ENCODE measurements around the gene XXYLT1.

Gene XXYLT1

DNA sequence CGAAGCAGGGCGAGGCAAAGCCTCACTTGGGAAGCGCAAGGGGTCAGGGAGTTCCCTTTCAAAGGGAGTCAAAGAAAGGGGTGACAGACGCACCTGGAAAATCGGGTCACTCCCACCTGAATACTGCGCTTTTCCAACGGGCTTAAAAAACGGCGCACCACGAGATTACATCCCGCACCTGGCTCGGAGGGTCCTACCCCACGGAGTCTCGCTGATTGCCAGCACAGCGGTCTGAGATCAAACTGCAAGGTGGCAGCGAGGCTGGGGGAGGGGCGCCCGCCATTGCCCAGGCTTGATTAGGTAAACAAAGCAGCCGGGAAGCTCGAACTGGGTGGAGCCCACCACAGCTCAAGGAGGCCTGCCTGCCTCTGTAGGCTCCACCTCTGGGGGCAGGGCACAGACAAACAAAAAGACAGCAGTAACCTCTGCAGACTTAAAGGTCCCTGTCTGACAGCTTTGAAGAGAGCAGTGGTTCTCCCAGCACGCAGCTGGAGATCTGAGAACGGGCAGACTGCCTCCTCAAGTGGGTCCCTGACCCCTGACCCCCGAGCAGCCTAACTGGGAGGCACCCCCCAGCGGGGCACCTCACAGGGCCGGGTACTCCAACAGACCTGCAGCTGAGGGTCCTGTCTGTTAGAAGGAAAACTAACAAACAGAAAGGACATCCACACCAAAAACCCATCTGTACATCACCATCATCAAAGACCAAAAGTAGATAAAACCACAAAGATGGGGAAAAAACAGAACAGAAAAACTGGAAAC, 182.9 kb downstream of the XXYLT1 start:
- DNase-seq, result peak; percentile 20

- no peak for DNase-seq
Observed at GRCh38 chr3:195087328-195087727, 183.6 kb downstream of the XXYLT1 start.

DNA sequence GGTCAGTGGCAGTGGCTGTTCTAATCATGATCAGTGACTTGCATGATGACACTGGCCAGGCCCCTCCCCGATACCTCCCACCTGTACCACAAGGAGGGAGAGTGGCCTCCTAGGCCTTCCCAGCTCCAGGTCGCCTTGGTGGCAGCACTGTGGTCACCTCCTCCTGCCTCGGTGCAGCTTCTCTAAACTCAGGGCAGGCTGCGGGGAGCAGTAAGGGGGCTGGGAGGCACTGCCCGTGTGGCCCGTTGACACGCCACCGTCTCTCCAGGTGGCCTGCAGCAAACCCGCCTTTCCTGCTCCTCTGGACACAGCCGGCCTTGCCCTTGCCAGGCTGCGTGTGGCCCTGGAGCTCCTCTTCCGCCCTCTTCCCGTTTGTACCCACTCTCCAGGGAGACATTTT, 184.1 kb downstream of the XXYLT1 start:
- DNase-seq, result no peak

GRCh38 chr3:195086341-195086740, 184.6 kb downstream of the XXYLT1 start:
- DNase-seq, result no peak

DNA sequence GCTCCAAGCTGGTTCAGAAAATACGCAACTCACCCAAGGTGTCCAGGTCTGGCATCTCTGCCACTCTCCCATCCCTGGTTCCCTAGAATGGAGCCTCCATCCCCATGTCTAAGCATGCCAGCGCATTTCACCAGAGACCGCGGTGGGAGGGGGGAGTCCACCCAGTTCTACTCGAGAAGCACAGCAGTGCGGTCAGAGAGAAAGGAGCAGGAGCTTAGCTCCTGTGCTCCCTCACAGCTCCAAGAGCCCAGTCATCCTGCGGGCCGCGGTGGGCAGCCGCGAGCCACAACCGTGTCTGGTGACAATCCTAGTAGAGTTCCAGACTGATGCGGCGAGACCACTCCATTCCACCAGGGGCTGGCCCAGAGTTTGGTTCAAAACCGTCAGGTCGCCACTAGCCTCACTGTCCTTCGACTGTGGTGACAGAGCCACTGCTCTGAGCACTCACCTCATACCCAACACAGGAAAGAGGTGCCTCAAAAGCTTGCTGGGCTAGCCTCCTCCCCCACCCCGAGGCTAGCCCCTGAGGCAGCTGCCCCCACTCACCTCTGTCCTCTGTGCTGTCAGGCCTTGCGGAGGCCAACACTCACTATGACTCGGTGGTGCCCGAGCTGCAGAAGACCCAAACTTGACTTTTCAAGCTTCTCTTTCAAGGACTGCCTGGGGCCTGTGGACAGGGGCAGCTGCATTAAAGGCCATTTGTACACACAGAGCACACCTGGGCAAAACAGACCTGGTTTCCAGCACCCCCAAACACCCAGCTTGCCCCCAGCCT, 185.4 kb downstream of the XXYLT1 start:
- DNase-seq, result no peak

- DNase-seq, result no peak
Observed at GRCh38 chr3:195084746-195085145, 186.2 kb downstream of the XXYLT1 start.

DNA sequence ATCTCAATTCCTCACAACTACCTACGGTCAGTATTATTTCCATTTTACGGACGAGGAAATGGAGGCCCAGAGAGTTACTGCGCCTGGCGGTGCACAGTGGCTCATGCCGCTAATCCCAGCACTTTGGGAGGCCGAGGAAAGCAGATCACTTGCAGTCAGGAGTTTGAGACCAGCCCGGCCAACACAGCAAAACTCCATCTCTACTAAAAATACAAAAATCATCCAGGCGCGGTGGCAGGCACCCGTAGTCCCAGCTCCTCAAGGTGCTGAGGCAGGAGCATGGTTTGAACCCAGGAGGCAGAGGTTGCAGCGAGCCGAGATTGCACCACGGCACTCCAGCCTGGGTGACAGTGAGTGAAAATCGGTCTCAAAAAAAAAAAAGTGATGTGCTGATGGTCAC, 187.3 kb downstream of the XXYLT1 start:
- no peak for DNase-seq

GRCh38 chr3:195082811-195083210, 188.1 kb downstream of the XXYLT1 start:
- DNase-seq, result no peak

DNA sequence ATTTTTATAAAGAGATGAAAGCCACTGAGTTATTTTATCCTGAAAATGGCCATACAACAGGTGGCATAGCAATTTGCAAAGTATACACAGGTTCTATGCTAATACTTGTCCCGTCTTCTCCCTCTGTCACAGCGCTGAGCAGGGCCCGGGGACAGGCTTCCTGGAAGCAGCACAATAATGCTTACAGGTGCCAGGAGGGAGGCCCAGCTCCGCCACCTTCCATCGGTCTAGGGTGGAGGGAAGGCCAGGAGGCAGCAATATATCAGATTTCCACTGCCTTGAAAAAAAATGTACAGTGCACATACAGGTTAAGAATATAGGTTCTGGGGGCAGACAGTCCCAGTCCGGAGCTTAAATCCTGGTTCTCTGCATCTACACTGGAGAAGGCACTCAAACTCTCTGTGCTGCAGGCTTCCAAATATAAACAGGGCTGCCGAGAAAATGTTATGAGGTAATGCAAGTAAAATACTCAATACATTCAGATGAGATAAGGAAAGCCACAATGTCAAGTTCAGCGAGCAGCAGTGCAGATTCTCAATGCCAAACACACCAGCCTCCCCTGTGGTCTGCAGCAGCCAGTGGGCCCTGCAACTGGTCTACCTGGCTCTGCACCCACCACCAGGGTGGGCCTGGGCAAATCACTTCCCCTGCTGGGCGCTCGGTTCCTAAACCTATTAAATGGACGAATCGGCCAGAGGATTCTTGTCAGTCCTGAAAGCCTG, 189.6 kb downstream of the XXYLT1 start:
- DNase-seq, result peak; percentile 98

GRCh38 chr3:195080571-195081151, 190.3 kb downstream of the XXYLT1 start:
- DNase-seq, result peak; percentile 79

GRCh38 chr3:195080125-195080524, 190.8 kb downstream of the XXYLT1 start:
- peak; percentile 63 for DNase-seq

- DNase-seq, result peak; percentile 74
Observed at GRCh38 chr3:195079636-195080035, 191.3 kb downstream of the XXYLT1 start.

DNA sequence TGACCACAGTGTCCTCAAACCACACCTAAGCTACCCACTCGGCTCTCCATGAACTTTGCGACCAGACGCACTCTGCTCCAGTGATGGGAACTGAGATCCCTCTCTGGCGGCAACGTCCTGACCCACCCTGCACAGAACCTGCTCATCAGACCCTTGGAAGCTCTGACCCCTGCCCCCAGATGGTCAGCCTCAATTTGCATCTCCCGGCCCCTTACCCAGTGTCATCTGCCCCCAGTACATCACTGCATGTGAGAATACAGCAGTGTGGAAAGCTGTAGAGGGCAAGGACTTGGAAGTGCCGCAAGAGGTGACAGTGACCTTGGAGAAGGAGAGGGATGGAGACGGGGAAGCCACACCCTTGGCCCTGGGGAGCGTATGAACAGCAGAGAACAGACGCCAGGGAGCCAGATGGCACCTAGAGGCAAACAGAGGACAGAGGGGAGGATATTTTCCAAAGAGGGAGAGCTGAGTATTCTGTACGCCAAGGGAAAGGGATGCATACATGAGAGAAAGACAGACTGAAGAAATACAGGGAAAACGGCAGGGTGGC, 192.0 kb downstream of the XXYLT1 start:
- peak; percentile 97 for DNase-seq

- DNase-seq, result peak; percentile 72
Observed at GRCh38 chr3:195077611-195078540, 193.1 kb downstream of the XXYLT1 start.

DNA sequence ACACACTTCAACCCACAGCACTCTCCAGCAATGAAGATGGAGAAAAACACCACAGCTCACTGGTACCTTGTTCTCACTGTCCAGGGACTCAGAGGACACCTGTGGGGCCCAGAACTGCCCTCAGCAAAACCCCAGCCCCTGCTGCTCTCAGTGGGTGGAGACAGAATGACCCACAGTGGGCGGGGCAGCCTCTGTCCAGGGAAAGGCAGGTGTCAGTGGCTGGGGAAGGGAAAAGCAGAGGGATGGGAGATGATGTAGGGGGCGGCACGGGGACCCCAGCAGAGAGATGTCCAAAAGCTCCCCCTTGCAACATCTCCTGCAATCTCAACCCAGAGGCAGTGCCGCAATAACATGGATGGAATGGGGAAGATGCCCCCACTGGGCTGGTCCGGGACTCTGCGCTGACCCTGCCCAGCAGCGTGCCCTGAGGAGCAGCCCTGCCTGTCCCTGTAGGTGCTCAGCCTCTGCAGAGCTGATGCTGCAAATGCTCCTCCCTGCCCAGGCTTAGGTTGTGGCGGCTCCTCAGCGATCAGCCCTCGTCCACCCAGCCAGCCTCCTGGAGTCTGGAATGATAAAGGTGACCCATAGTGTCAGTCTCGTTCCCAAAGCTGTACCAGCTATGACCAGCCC, 193.9 kb downstream of the XXYLT1 start:
- no peak for DNase-seq

GRCh38 chr3:195075941-195076875, 194.8 kb downstream of the XXYLT1 start:
- DNase-seq, result peak; percentile 61

DNA sequence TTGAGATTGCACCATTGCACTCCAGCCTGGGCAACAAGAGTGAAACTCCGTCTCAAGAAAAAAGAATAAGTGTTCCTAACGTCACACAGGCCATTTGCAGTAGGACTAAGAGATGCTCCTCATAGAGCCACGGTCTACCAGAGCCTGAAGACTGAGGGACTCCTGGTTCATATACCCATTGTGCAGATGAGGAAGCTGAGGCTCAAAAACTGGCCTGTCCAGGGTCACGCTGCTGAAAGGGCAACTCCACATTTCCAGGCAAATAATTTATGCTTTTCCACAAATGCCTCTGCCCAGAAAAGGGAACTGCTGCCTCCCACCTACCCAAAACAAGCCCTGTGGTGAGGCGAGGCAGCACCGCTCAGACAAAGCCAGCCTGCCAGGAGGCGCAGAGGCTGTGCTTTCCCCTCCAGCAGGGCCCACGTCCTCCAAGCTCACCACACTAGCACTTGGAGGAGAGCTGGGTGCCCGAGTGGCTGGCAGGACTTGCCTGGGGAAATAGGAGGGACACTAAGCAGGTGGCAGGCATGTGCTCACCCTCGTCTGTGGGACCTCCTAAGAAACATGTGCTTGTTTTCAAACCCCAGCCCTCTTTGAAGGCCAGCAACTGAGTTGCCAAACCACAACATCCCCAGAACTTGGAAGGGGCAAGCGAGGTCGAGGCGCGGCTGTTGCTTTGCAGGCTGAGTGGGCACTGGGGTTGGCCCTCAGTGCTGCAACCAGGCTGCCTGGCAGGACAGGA, 195.6 kb downstream of the XXYLT1 start:
- no peak for DNase-seq

DNA sequence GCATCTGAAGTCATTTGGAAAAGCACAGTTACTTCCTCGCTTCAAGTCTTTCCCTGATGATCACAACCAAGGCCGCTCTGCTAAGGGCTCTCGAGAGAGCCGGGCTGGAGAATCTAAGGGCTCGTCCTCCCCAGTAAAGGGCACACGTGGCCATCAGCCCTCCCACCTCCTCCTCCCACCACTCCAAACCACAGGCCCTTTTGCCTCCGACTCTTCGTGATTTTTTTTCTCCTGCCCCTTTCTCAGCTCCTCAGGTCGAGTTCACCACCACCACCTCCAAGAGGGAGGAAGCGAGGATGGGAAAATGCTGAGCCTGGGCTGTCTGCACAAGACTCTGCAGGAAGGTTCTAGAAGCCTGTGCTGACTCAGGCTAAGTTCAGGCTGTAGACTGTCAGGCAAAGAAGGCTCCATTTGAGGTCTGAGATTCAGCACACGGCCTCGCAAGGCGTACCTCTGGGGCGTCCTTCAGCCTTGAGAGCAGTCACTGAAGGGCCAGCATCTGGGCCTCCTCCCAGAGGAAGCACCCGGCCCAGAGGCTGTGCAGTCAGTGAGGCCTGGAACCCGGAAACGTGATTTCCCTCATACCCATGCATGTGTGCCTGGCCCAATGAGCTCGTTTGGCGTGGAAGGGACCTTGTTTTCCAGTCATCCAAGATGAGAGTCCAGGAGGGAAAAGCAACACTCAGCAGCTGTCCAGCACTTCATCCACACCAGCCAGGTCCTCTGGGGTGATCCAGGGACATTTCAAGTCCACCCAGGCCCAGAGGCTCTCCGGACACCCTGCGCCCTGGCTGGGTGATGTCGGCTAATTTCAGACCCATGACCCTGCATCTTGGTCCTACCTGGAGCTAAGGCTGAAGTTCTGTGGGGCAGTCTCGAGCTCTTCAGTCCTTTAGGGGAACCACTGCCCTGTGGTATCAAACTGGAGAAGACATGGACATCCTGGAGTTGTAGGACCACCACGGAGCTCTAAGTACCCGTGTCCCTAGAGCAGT, 196.8 kb downstream of the XXYLT1 start:
- no peak for DNase-seq

All from NCI-H2171 treated with DMSO at 0.1 percent for 48 hours (cell line).